WTC11 (cell line): ENCODE results near the gene SPTB. TPM values are rescaled to one million over a fixed set of nuclear protein-coding genes. Genes with fewer than 3 reads are reported as not detected.

Experiments
- ATAC-seq: fragments of 200-7000 bp; cut with Tn5 transposase; 2 replicates; pipeline ENCODE4 v1.10.0; 2021; ENCODE audit warnings: mild to moderate bottlenecking, moderate library complexity
- CTCF ChIA-PET: fragments of 300-600 bp; sonication (Branson Sonifier 250); formaldehyde crosslinking; loops from one replicate; lab custom pipeline; 2021; ENCODE audit warnings: antibody characterized with exemption; lab: Charles Lee
- POLR2A ChIA-PET: fragments of 350-600 bp; sonication (Branson Sonifier 250); formaldehyde crosslinking; loops from one replicate; lab custom pipeline; 2021; ENCODE audit warnings: antibody characterized with exemption; lab: Charles Lee
- DNase-seq: peaks from one replicate; pipeline ENCODE4 v3.0.0; 2021; ENCODE audit warnings: low spot score
- H3K27ac Mint-ChIP-seq: 2 replicates; pipeline ENCODE4 v1.8.0; 2021; ENCODE audit warnings: mixed read lengths
- H3K27me3 Mint-ChIP-seq: 2 replicates; pipeline ENCODE4 v1.8.0; 2021; ENCODE audit warnings: low read depth, mild to moderate bottlenecking, moderate library complexity, mixed read lengths
- H3K36me3 Mint-ChIP-seq: 2 replicates; pipeline ENCODE4 v1.8.0; 2021; ENCODE audit warnings: mixed read lengths
- H3K4me1 Mint-ChIP-seq: 2 replicates; pipeline ENCODE4 v1.8.0; 2022; ENCODE audit warnings: mixed read lengths
- H3K4me3 Mint-ChIP-seq: 2 replicates; pipeline ENCODE4 v1.8.0; 2021; ENCODE audit warnings: mild to moderate bottlenecking, moderate library complexity, mixed read lengths
- H3K9me3 Mint-ChIP-seq: 2 replicates; pipeline ENCODE4 v1.8.0; 2021; ENCODE audit warnings: mixed read lengths
- CDX4 ChIP-seq: fragments of 250-450 bp; sonication (Bioruptor Pico); IDR thresholded peaks from 2 replicates; pipeline ENCODE4 v1.9.0; 2021; ENCODE audit warnings: moderate library complexity, mild to moderate bottlenecking, inconsistent platforms, borderline replicate concordance
- CREB1 ChIP-seq: sonication (generic); formaldehyde crosslinking; IDR thresholded peaks from 2 replicates; pipeline ENCODE4 v1.8.0; 2023; ENCODE audit warnings: mild to moderate bottlenecking, missing genetic modification reagents
- E2F1 ChIP-seq: sonication (generic); formaldehyde crosslinking; IDR thresholded peaks from 2 replicates; pipeline ENCODE4 v1.8.0; 2022; ENCODE audit warnings: mild to moderate bottlenecking, missing genetic modification reagents
- E2F5 ChIP-seq: sonication (generic); formaldehyde crosslinking; IDR thresholded peaks from 2 replicates; pipeline ENCODE4 v1.8.1; 2022; ENCODE audit warnings: mild to moderate bottlenecking, moderate library complexity, missing genetic modification reagents
- ELF4 ChIP-seq: sonication (generic); formaldehyde crosslinking; IDR thresholded peaks from 2 replicates; pipeline ENCODE4 v1.8.1; 2022; ENCODE audit warnings: low read depth, mild to moderate bottlenecking, moderate library complexity, missing genetic modification reagents
- ETV6 ChIP-seq: sonication (generic); formaldehyde crosslinking; IDR thresholded peaks from 2 replicates; pipeline ENCODE4 v1.8.1; 2022; ENCODE audit warnings: mild to moderate bottlenecking, missing genetic modification reagents
- FOXJ3 ChIP-seq: sonication (generic); formaldehyde crosslinking; IDR thresholded peaks from 2 replicates; pipeline ENCODE4 v1.9.0; 2021; ENCODE audit warnings: missing genetic modification reagents, mild to moderate bottlenecking, borderline replicate concordance
- MXD4 ChIP-seq: fragments of 250-450 bp; sonication (Bioruptor Pico); IDR thresholded peaks from 2 replicates; pipeline ENCODE4 v1.8.0; 2021; ENCODE audit warnings: mild to moderate bottlenecking, moderate library complexity, borderline replicate concordance
- NFATC4 ChIP-seq: fragments of 250-450 bp; sonication (Bioruptor Pico); IDR thresholded peaks from 2 replicates; pipeline ENCODE4 v1.9.0; 2021; ENCODE audit warnings: mild to moderate bottlenecking
- ZNF263 ChIP-seq: sonication (generic); formaldehyde crosslinking; IDR thresholded peaks from 2 replicates; pipeline ENCODE4 v1.8.1; 2022; ENCODE audit warnings: low read depth, mild to moderate bottlenecking, moderate library complexity, missing genetic modification reagents
- ZNF425 ChIP-seq: fragments of 250-450 bp; sonication (Bioruptor Pico); conservative IDR thresholded peaks from 2 replicates; pipeline ENCODE4 v1.9.0; 2021; ENCODE audit warnings: mild to moderate bottlenecking
- total RNA-seq: library from RNA; stranded (reverse); gene quantifications from 3 replicates; pipeline ENCODE4 v1.2.3, GENCODE V29; 2021
- TF ChIP-seq, protein P1 (sequence below): sonication (generic); formaldehyde crosslinking; IDR thresholded peaks from 2 replicates; pipeline ENCODE4 v1.8.0; 2022; ENCODE audit warnings: mild to moderate bottlenecking, missing genetic modification reagents
- TF ChIP-seq, protein P2 (sequence below): sonication (generic); formaldehyde crosslinking; IDR thresholded peaks from 2 replicates; pipeline ENCODE4 v1.8.1; 2023; ENCODE audit warnings: mild to moderate bottlenecking, missing genetic modification reagents
- TF ChIP-seq, protein P3 (sequence below): sonication (generic); formaldehyde crosslinking; conservative IDR thresholded peaks from 2 replicates; pipeline ENCODE4 v1.8.1; 2022; ENCODE audit warnings: mild to moderate bottlenecking, missing genetic modification reagents

The SPTB gene
- total RNA-seq, 1 experiment from 2014 or later, result 3.2 TPM

DNA sequence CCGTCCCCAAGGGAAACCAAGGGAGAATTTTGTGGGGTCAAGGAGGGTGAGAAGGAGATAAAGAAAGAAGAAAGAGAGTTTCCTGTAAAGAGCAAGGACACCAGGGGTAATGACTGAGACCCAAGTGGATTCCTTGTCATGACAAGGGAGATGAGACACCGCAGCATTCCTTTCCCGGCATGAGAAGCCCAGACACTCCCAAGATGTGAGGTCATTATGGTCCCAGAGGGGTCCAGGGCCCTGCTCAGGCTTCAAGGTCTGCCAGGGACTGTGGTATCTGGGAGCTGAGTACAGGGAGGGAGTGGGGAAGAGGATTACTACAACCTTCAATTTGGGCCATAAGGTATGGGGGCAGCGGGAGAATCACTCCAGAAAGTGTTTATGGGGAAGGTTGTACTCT, 58.1 kb downstream of the SPTB start:
- no peaks in the 10 kb centered on the region for H3K9me3 Mint-ChIP-seq
- no peak for ATAC-seq
- ChIA-PET POLR2A (no interaction called here), CTCF (interaction anchor here (1.4 to 2.3 kb wide), 3 partner anchors 20 to 70 kb away, joined by 5 to 11 read pairs (median 10); no protein-coding TSS in a partner anchor)
- TF ChIP-seq NFATC4 (CRISPR knock-in tag) (no peak), CREB1 (CRISPR knock-in tag) (no peak), ETV6 (no peak), ZNF263 (CRISPR knock-in tag) (no peak)
- TF ChIP-seq, protein P1, sequence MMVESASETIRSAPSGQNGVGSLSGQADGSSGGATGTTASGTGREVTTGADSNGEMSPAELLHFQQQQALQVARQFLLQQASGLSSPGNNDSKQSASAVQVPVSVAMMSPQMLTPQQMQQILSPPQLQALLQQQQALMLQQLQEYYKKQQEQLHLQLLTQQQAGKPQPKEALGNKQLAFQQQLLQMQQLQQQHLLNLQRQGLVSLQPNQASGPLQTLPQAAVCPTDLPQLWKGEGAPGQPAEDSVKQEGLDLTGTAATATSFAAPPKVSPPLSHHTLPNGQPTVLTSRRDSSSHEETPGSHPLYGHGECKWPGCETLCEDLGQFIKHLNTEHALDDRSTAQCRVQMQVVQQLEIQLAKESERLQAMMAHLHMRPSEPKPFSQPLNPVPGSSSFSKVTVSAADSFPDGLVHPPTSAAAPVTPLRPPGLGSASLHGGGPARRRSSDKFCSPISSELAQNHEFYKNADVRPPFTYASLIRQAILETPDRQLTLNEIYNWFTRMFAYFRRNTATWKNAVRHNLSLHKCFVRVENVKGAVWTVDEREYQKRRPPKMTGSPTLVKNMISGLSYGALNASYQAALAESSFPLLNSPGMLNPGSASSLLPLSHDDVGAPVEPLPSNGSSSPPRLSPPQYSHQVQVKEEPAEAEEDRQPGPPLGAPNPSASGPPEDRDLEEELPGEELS (CRISPR knock-in tag), result no peak
- DNase-seq, result no peak
- H3K4me1 Mint-ChIP-seq, result peaks cover 27% of the 10 kb centered on the region
- H3K4me3 Mint-ChIP-seq, result no peak overlapping the region
- H3K27me3 Mint-ChIP-seq, result peaks cover 6% of the 10 kb centered on the region; the same call in 1 of the 2 replicates
- H3K36me3 Mint-ChIP-seq, result no peaks in the 10 kb centered on the region
- H3K27ac Mint-ChIP-seq, result no peak overlapping the region

GRCh38 chr14:64818151-64818550, 61.6 kb downstream of the SPTB start:
- DNase-seq, result no peak
- no peaks in the 10 kb centered on the region; the same call in 1 of the 2 replicates for H3K27me3 Mint-ChIP-seq
- H3K27ac Mint-ChIP-seq, result no peak overlapping the region
- H3K9me3 Mint-ChIP-seq, result no peaks in the 10 kb centered on the region
- H3K4me1 Mint-ChIP-seq, result peaks cover 21% of the 10 kb centered on the region
- H3K4me3 Mint-ChIP-seq, result no peak overlapping the region
- no peaks in the 10 kb centered on the region for H3K36me3 Mint-ChIP-seq
- ATAC-seq, result no peak
- CTCF ChIA-PET, result interaction anchor here (3.6 kb wide), 1 partner anchor 73 kb away, joined by 13 read pairs; no protein-coding TSS in a partner anchor
- TF ChIP-seq NFATC4 (CRISPR knock-in tag) (no peak), ELF4 (CRISPR knock-in tag) (no peak), E2F5 (CRISPR knock-in tag) (no peak), ZNF425 (CRISPR knock-in tag) (no peak), E2F1 (CRISPR knock-in tag) (no peak), CDX4 (CRISPR knock-in tag) (no peak), MXD4 (CRISPR knock-in tag) (no peak), FOXJ3 (no peak)
- TF ChIP-seq, protein P2, sequence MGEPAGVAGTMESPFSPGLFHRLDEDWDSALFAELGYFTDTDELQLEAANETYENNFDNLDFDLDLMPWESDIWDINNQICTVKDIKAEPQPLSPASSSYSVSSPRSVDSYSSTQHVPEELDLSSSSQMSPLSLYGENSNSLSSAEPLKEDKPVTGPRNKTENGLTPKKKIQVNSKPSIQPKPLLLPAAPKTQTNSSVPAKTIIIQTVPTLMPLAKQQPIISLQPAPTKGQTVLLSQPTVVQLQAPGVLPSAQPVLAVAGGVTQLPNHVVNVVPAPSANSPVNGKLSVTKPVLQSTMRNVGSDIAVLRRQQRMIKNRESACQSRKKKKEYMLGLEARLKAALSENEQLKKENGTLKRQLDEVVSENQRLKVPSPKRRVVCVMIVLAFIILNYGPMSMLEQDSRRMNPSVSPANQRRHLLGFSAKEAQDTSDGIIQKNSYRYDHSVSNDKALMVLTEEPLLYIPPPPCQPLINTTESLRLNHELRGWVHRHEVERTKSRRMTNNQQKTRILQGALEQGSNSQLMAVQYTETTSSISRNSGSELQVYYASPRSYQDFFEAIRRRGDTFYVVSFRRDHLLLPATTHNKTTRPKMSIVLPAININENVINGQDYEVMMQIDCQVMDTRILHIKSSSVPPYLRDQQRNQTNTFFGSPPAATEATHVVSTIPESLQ (CRISPR knock-in tag), result no peak
- TF ChIP-seq, protein P3, sequence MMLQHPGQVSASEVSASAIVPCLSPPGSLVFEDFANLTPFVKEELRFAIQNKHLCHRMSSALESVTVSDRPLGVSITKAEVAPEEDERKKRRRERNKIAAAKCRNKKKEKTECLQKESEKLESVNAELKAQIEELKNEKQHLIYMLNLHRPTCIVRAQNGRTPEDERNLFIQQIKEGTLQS, result no peak
- TF ChIP-seq, all 79 proteins: peak for 0
- POLR2A ChIA-PET, result no interaction called here
